ENCODE measurements around the gene HLF.

- TF ChIP-seq REST (IDR thresholded peaks at IDR 0.05; ENCODE audit: low read depth) (no peak), FOXM1 (IDR thresholded peaks at IDR 0.05; ENCODE audit: borderline replicate concordance, low read depth) (no peak), EP300 (IDR thresholded peaks at IDR 0.05; ENCODE audit: borderline replicate concordance) (no peak)
Measured at GRCh38 chr17:55237268-55237667, 27.5 kb upstream of the HLF start.
